HepG2 (cell line): ENCODE results near the gene TOMM40L. TPM values are rescaled to one million over a fixed set of nuclear protein-coding genes. Genes with fewer than 3 reads are reported as not detected.

Experiments used
- ATAC-seq: fragments of 200-7000 bp; cut with Tn5 transposase; 3 replicates; pipeline ENCODE4 v1.9.1; 2020; ENCODE audit warnings: mild to moderate bottlenecking, moderate library complexity
- BruUV-seq: library from RNA; stranded (reverse); fragments of 400-500 nt; replicated peaks from 2 replicates; lab custom pipeline; 2021; lab: Mats Ljungman, UMichigan
- CTCF ChIA-PET: fragments of 300-600 bp; formaldehyde crosslinking; extraction: SDS; loops from one replicate; lab custom pipeline; 2021; ENCODE audit warnings: low total read pairs, inconsistent platforms, low intra/inter-chr PET ratio; lab: Yijun Ruan, JAX
- POLR2A ChIA-PET: fragments of 350-600 bp; sonication (Branson Sonifier 250); formaldehyde crosslinking; loops from one replicate; lab custom pipeline; 2020; ENCODE audit warnings: antibody characterized with exemption, inconsistent platforms; lab: Yijun Ruan, JAX
- DNase-seq: peaks from one replicate; pipeline ENCODE4 v3.0.0-alpha.2; 2015; ENCODE audit warnings: low spot score
- FAIRE-seq: peaks from 3 replicates; lab custom pipeline; 2011; peaks lifted over from hg19 to GRCh38; lab: Jason Lieb, UNC
- H2AFZ ChIP-seq: one replicate; pipeline ENCODE4 v1.6.1; 2011; ENCODE audit warnings: low read length, inconsistent platforms
- H3K27ac ChIP-seq: fragments of 300-600 bp; 3 replicates; pipeline ENCODE4 v1.8.0; 2011; ENCODE audit warnings: mixed run types, mild to moderate bottlenecking, mixed read lengths, low read length, inconsistent platforms; ENCODE audit not compliant: insufficient read depth; ENCODE audit errors: extremely low read length
- H3K27me3 ChIP-seq, 2 experiments: fragments of 200-600 bp in 1 of 2; 2 replicates in 1 of 2; 3 replicates in 1 of 2; pipeline versions ENCODE4 v1.6.0 to v1.8.0; 2011; ENCODE audit warnings: low read length in 2 of 2, mild to moderate bottlenecking in 2 of 2, moderate library complexity in 2 of 2, inconsistent platforms in 1 of 2; ENCODE audit not compliant: insufficient read depth in 2 of 2, control insufficient read depth in 1 of 2
- H3K36me3 ChIP-seq, 2 experiments: fragments of 200-600 bp in 1 of 2; replicated peaks in 1 of 2; 2 replicates in 1 of 2; 3 replicates in 1 of 2; pipeline versions ENCODE4 v1.5.1 to v1.8.0; 2011; ENCODE audit warnings: low read length in 2 of 2, inconsistent platforms in 1 of 2; ENCODE audit not compliant: insufficient read depth in 2 of 2, control insufficient read depth in 1 of 2
- H3K4me1 ChIP-seq: 2 replicates; pipeline ENCODE4 v1.5.1; 2012; ENCODE audit warnings: low read length, inconsistent platforms; ENCODE audit not compliant: insufficient read depth
- H3K4me2 ChIP-seq: 2 replicates; pipeline ENCODE4 v1.6.0; 2011; ENCODE audit warnings: low read depth, low read length, inconsistent platforms
- H3K4me3 ChIP-seq, 3 experiments: fragments of 200-600 bp in 1 of 3; sonication (generic), shearing (Covaris generic) in 1 of 3; replicated peaks in 1 of 3; 2 replicates each; pipeline ENCODE4 v1.5.1; 2011 to 2016; ENCODE audit warnings: low read length in 3 of 3, inconsistent platforms in 2 of 3, low read depth in 2 of 3, mild to moderate bottlenecking in 2 of 3, control low read depth in 1 of 3, mixed read lengths in 1 of 3; ENCODE audit not compliant: insufficient read depth in 1 of 3
- H3K79me2 ChIP-seq: one replicate; pipeline ENCODE4 v1.6.1; 2011; ENCODE audit warnings: low read length, inconsistent platforms; ENCODE audit not compliant: insufficient read depth
- H3K9ac ChIP-seq: 2 replicates; pipeline ENCODE4 v1.6.0; 2011; ENCODE audit warnings: mild to moderate bottlenecking, low read depth, low read length, inconsistent platforms; ENCODE audit not compliant: insufficient read depth
- H3K9me3 ChIP-seq: 2 replicates; pipeline ENCODE4 v1.5.1; 2012; ENCODE audit warnings: mild to moderate bottlenecking, low read length
- H4K20me1 ChIP-seq: 2 replicates; pipeline ENCODE4 v1.6.0; 2011; ENCODE audit warnings: inconsistent platforms, mild to moderate bottlenecking, low read length, moderate library complexity; ENCODE audit not compliant: insufficient read depth
- ATF1 ChIP-seq: IDR thresholded peaks from 2 replicates; pipeline ENCODE4 v1.6.1; 2016; ENCODE audit warnings: mild to moderate bottlenecking, control low read depth
- BRCA1 ChIP-seq: sonication (generic); formaldehyde crosslinking; IDR thresholded peaks from 2 replicates; pipeline ENCODE4 v1.4.0; 2020; ENCODE audit warnings: missing genetic modification reagents
- HES4 ChIP-seq: sonication (generic); formaldehyde crosslinking; IDR thresholded peaks from 2 replicates; pipeline ENCODE4 v1.9.0; 2021; ENCODE audit warnings: mild to moderate bottlenecking, missing genetic modification reagents, borderline replicate concordance
- MLLT10 ChIP-seq: sonication (generic); formaldehyde crosslinking; IDR thresholded peaks from 2 replicates; pipeline ENCODE4 v1.4.0; 2020; ENCODE audit warnings: missing genetic modification reagents
- MYC ChIP-seq: sonication (generic); formaldehyde crosslinking; IDR thresholded peaks from 2 replicates; pipeline ENCODE4 v1.9.0; 2021; ENCODE audit warnings: missing genetic modification reagents, borderline replicate concordance
- PAF1 ChIP-seq: IDR thresholded peaks from 2 replicates; pipeline ENCODE4 v1.6.1; 2016; ENCODE audit warnings: missing genetic modification reagents, missing compliant biosample characterization
- POLR2AphosphoS5 ChIP-seq: IDR thresholded peaks from 2 replicates; pipeline ENCODE4 v1.6.1; 2012; ENCODE audit warnings: low read depth, low read length
- POLR2G ChIP-seq: fragments of 200-400 bp; formaldehyde crosslinking; IDR thresholded peaks from 2 replicates; pipeline ENCODE4 v1.6.1; 2018; ENCODE audit warnings: mild to moderate bottlenecking, low read depth, low read length, moderate library complexity
- PRDM4 ChIP-seq: sonication (generic); formaldehyde crosslinking; IDR thresholded peaks from 2 replicates; pipeline ENCODE4 v1.9.0; 2021; ENCODE audit warnings: missing genetic modification reagents, borderline replicate concordance
- REL ChIP-seq: sonication (generic); formaldehyde crosslinking; conservative IDR thresholded peaks from 2 replicates; pipeline ENCODE4 v1.8.0; 2022; ENCODE audit warnings: mild to moderate bottlenecking, missing genetic modification reagents, moderate library complexity
- REPIN1 ChIP-seq: sonication (generic); formaldehyde crosslinking; IDR thresholded peaks from 2 replicates; pipeline ENCODE4 v1.8.0; 2022; ENCODE audit warnings: missing genetic modification reagents, low read depth, mild to moderate bottlenecking, borderline replicate concordance
- RFXANK ChIP-seq: IDR thresholded peaks from 2 replicates; pipeline ENCODE4 v1.6.1; 2016
- SALL1 ChIP-seq: sonication (generic); formaldehyde crosslinking; IDR thresholded peaks from 2 replicates; pipeline ENCODE4 v1.8.0; 2022; ENCODE audit warnings: mild to moderate bottlenecking, missing genetic modification reagents
- SMAD3 ChIP-seq: sonication (generic); formaldehyde crosslinking; IDR thresholded peaks from 2 replicates; pipeline ENCODE4 v1.4.0; 2020; ENCODE audit warnings: missing genetic modification reagents
- SRY ChIP-seq: sonication (generic); formaldehyde crosslinking; IDR thresholded peaks from 2 replicates; pipeline ENCODE4 v1.8.0; 2022; ENCODE audit warnings: mild to moderate bottlenecking, missing genetic modification reagents
- TCF7 ChIP-seq: sonication (generic); IDR thresholded peaks from 2 replicates; pipeline ENCODE4 v1.6.1; 2016; ENCODE audit warnings: antibody characterized with exemption, low read depth
- THYN1 ChIP-seq: sonication (generic); formaldehyde crosslinking; IDR thresholded peaks from 2 replicates; pipeline ENCODE4 v1.8.1; 2023; ENCODE audit warnings: low read depth, mild to moderate bottlenecking, moderate library complexity, missing genetic modification reagents, borderline replicate concordance
- TSC22D2 ChIP-seq: sonication (generic); formaldehyde crosslinking; IDR thresholded peaks from 2 replicates; pipeline ENCODE4 v1.5.1; 2020; ENCODE audit warnings: missing genetic modification reagents, mild to moderate bottlenecking, borderline replicate concordance
- ZBTB34 ChIP-seq: sonication (generic); formaldehyde crosslinking; IDR thresholded peaks from 2 replicates; pipeline ENCODE4 v1.8.0; 2022; ENCODE audit warnings: mild to moderate bottlenecking, missing genetic modification reagents
- ZNF12 ChIP-seq: sonication (generic); formaldehyde crosslinking; IDR thresholded peaks from 2 replicates; pipeline ENCODE4 v1.5.0; 2020; ENCODE audit warnings: missing genetic modification reagents
- ZNF430 ChIP-seq: sonication (generic); formaldehyde crosslinking; IDR thresholded peaks from 2 replicates; pipeline ENCODE4 v1.9.0; 2021; ENCODE audit warnings: mild to moderate bottlenecking, missing genetic modification reagents
- ZNF572 ChIP-seq: sonication (generic); formaldehyde crosslinking; IDR thresholded peaks from 2 replicates; pipeline ENCODE4 v1.5.1; 2020; ENCODE audit warnings: mild to moderate bottlenecking, missing genetic modification reagents
- WGBS: methylation state at CpG from one replicate; pipeline ENCODE4 v1.1.6; 2017; ENCODE audit warnings: low lambda C conversion rate; 5-methylcytosine and 5-hydroxymethylcytosine counted together
- in situ Hi-C: cut with HindIII; loops from 2 replicates; pipeline ENCODE4 v1.10.0; 2017; ENCODE audit warnings: low pct_unique_long_range_greater_than_20kb; ENCODE audit not compliant: extremely low pct_ligation_motif_present
- intact Hi-C: fragments of 100-400 bp; cut with micrococcal nuclease; formaldehyde crosslinking; loops from one replicate; pipeline ENCODE4 v1.10.0; 2022; ENCODE audit not compliant: unreplicated experiment
- polyA plus RNA-seq, 8 experiments: library from polyadenylated mRNA; depleted of rRNA in 3 of 8; stranded (reverse) in 7 of 8; unstranded in 1 of 8; fragments of >200 nt; fragmentation: Illumina TruSeq in 4 of 8; extraction: Trizol in 4 of 8; gene quantifications; 2 replicates each; pipeline versions ENCODE4 v1.2.1 to v1.2.3, GENCODE V29; 2011 to 2016; ENCODE audit warnings: low read depth in 4 of 8, missing spikeins in 1 of 8, mixed read lengths in 1 of 8; ENCODE audit not compliant: insufficient read depth in 1 of 8
- total RNA-seq, 5 experiments: library from RNA; depleted of rRNA; stranded (reverse); fragments of >200 nt; fragmentation: Illumina TruSeq; extraction: Trizol; gene quantifications; 2 replicates each; pipeline ENCODE4 v1.2.3, GENCODE V29; 2016; ENCODE audit warnings: low read depth in 1 of 5

The TOMM40L gene
- total and polyA plus RNA-seq, 2 of the 13 experiments (the other 11 are each of a cell fraction or from before 2014, with no cell fraction given): 14.1 to 26.2 TPM

GRCh38 chr1:161219078-161219892 is 6.6 kb upstream of the TOMM40L start:
- no TSS peak for BruUV-seq
- Histone ChIP-seq H3K4me2 (peak overlapping the region; percentile 87), H3K4me3 (peak overlapping the region in 2 of 3 experiments; percentile 23 to 25; a peak in 5 of 6 replicates), H3K27me3 (no peaks in the 10 kb centered on the region; a peak in 1 of 5 replicates), H4K20me1 (peaks cover 11% of the 10 kb centered on the region), H3K27ac (peak overlapping the region; percentile 99), H3K79me2 (peaks cover 23% of the 10 kb centered on the region), H3K4me1 (peaks cover 72% of the 10 kb centered on the region), H3K9me3 (no peaks in the 10 kb centered on the region), H2AFZ (no peak overlapping the region), H3K9ac (peak overlapping the region; percentile 40), H3K36me3 (peaks cover 1 to 17% of the 10 kb centered on the region in 2 experiments; a peak in 3 of 5 replicates)
- peak; percentile 45 for DNase-seq
- intact Hi-C loops: no loop called here
- WGBS: 3% methylated on average over 4 of the region's 5 CpGs
- POLR2A ChIA-PET: interaction anchor here (0.8 to 12.5 kb wide), 10 partner anchors 9 to 193 kb away, joined by 4 to 357 read pairs (median 8); partner anchors contain the start of genes ADAMTS4, DEDD, NDUFS2 and SDHC
- ATAC-seq: peak; percentile 5
- in situ Hi-C loops: no loop called here
- CTCF ChIA-PET: no interaction called here
- peak; percentile 68 for FAIRE-seq
- no peak for TF ChIP-seq TSC22D2 (CRISPR knock-in tag)
- TF ChIP-seq POLR2AphosphoS5: peak; percentile 65
- no peak for TF ChIP-seq SMAD3 (CRISPR knock-in tag)
- 0 out of 2 replicates have a peak, but pooled peaks have one; percentile 13 for TF ChIP-seq SRY (CRISPR knock-in tag)
- no peak for TF ChIP-seq MYC (CRISPR knock-in tag)
- peak; percentile 68; the same call in 1 of the 2 replicates for TF ChIP-seq REL (CRISPR knock-in tag)
- no peak; the same call in 1 of the 2 replicates for TF ChIP-seq ZNF430 (CRISPR knock-in tag)
- peak; percentile 79 for TF ChIP-seq POLR2G
- 0 out of 2 replicates have a peak, but pooled peaks have one; percentile 52 for TF ChIP-seq ZBTB34 (CRISPR knock-in tag)
- TF ChIP-seq REPIN1 (CRISPR knock-in tag): 0 out of 2 replicates have a peak, but pooled peaks have one; percentile 8
- 0 out of 2 replicates have a peak, but pooled peaks have one; percentile 8 for TF ChIP-seq MLLT10 (CRISPR knock-in tag)
- no peak for TF ChIP-seq ZNF572 (CRISPR knock-in tag)
- no peak for TF ChIP-seq THYN1 (CRISPR knock-in tag)
- TF ChIP-seq TCF7: no peak
- TF ChIP-seq BRCA1: peak; percentile 72
- no peak; the same call in 1 of the 2 replicates for TF ChIP-seq HES4
- no peak for TF ChIP-seq RFXANK
- TF ChIP-seq ATF1: no peak
- no peak for TF ChIP-seq PRDM4 (CRISPR knock-in tag)
- 0 out of 2 replicates have a peak, but pooled peaks have one; percentile 13 for TF ChIP-seq ZNF12 (CRISPR knock-in tag)
- TF ChIP-seq PAF1 (CRISPR knock-in tag): peak; percentile 86
- peak; percentile 24; the same call in 1 of the 2 replicates for TF ChIP-seq SALL1 (CRISPR knock-in tag)
